GM06990 (cell line): ENCODE data around the gene DNAH2.

Experiments used
- DNase-seq: peaks from one replicate; pipeline ENCODE4 v3.0.0-alpha.2; 2011; ENCODE audit not compliant: insufficient read length; ENCODE audit errors: extremely low read depth
- H3K27me3 ChIP-seq: replicated peaks from 2 replicates; pipeline ENCODE4 v1.6.0; 2011; ENCODE audit warnings: low read length; ENCODE audit not compliant: control insufficient read depth, insufficient read depth
- H3K36me3 ChIP-seq: 2 replicates; pipeline ENCODE4 v1.5.1; 2011; ENCODE audit warnings: low read length; ENCODE audit not compliant: control insufficient read depth, insufficient read depth
- H3K4me3 ChIP-seq: replicated peaks from 2 replicates; pipeline ENCODE4 v1.5.1; 2011; ENCODE audit warnings: low read depth, mild to moderate bottlenecking, control low read depth, low read length
- TF ChIP-seq, protein P1 (sequence below): IDR thresholded peaks from 2 replicates; pipeline ENCODE4 v1.5.1; 2011; ENCODE audit warnings: low read length, control low read depth, mild to moderate bottlenecking, inconsistent platforms; ENCODE audit not compliant: insufficient read depth, poor library complexity, severe bottlenecking

The DNAH2 gene

DNA sequence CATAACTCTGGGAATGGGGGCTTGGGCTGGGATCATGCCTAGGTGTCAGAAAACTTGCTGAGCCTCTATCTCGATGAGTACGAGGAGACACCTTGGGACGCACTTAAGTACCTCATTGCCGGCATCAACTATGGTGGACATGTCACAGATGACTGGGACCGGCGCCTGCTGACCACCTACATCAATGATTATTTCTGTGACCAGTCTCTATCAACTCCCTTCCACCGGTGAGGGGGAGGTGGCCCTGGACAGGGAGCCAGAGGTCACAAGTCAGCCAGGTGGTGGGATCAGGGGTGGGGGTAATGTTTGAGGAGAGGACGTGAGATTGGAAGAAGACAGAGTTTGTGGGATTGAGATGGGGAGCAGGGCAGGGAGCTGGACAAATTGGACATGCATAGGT lies 113.1 kb downstream of the DNAH2 start:
- Histone ChIP-seq H3K27me3 (peaks cover 2% of the 10 kb centered on the region), H3K36me3 (no peaks in the 10 kb centered on the region), H3K4me3 (no peak overlapping the region)
- TF ChIP-seq, protein P1, sequence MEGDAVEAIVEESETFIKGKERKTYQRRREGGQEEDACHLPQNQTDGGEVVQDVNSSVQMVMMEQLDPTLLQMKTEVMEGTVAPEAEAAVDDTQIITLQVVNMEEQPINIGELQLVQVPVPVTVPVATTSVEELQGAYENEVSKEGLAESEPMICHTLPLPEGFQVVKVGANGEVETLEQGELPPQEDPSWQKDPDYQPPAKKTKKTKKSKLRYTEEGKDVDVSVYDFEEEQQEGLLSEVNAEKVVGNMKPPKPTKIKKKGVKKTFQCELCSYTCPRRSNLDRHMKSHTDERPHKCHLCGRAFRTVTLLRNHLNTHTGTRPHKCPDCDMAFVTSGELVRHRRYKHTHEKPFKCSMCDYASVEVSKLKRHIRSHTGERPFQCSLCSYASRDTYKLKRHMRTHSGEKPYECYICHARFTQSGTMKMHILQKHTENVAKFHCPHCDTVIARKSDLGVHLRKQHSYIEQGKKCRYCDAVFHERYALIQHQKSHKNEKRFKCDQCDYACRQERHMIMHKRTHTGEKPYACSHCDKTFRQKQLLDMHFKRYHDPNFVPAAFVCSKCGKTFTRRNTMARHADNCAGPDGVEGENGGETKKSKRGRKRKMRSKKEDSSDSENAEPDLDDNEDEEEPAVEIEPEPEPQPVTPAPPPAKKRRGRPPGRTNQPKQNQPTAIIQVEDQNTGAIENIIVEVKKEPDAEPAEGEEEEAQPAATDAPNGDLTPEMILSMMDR: no peak
- DNase-seq: no peak

DNA sequence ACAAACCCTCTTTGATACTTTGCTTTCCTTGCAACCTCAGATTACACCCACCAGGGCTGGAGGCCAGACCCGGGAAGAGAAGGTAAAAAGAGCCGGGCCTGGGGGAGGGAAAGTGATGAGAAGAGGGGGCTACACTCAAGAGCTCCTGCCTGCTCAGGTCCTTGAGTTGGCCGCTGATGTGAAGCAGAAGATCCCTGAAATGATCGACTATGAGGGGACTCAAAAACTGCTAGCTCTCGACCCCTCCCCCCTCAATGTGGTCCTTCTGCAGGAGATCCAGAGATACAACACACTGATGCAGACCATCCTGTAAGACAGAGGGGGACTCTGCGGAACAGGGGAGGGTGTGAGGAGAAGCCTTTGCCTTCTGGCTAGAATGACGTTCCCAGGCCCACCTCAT lies 113.7 kb downstream of the DNAH2 start:
- Histone ChIP-seq H3K27me3 (peaks cover 2% of the 10 kb centered on the region), H3K4me3 (no peak overlapping the region), H3K36me3 (no peaks in the 10 kb centered on the region)
- DNase-seq: no peak
- TF ChIP-seq, protein P1: no peak

GRCh38 chr17:7832431-7832830 lies 114.9 kb downstream of the DNAH2 start:
- no peaks in the 10 kb centered on the region for H3K36me3 ChIP-seq

GRCh38 chr17:7833011-7833794 lies 115.7 kb downstream of the DNAH2 start:
- no peaks in the 10 kb centered on the region for H3K36me3 ChIP-seq
- DNase-seq: no peak
- peaks cover 2% of the 10 kb centered on the region for H3K27me3 ChIP-seq
- TF ChIP-seq, protein P1: no peak
- H3K4me3 ChIP-seq: peak overlapping the region; percentile 81; the same call in 1 of the 2 replicates

More at GRCh38 chr17:7832431-7832830, 114.9 kb downstream of the DNAH2 start:
- TF ChIP-seq, protein P1: no peak
- Histone ChIP-seq H3K27me3 (peaks cover 2% of the 10 kb centered on the region), H3K4me3 (no peak overlapping the region)
- no peak for DNase-seq

- peaks cover 2% of the 10 kb centered on the region for H3K27me3 ChIP-seq
- peak within 1 kb of the TSS; percentile 81 for H3K4me3 ChIP-seq
- no peaks in the 10 kb centered on the region for H3K36me3 ChIP-seq
- TF ChIP-seq, protein P1: no peak
- DNase-seq: peak; percentile 89
Observed at GRCh38 chr17:7833795-7834541, 116.4 kb downstream of the DNAH2 start, which contains the start of gene KDM6B. Gene KDM6B (plus strand): TSS chr17:7834217. CDS start chr17:7845555, 11,338 bp downstream.
